HUES48 (cell line): ENCODE results near the gene MEAK7.

ENCODE experiments used
- H3K27ac ChIP-seq: one replicate; pipeline ENCODE4 v1.7.0; 2013; ENCODE audit warnings: low read depth, low read length, inconsistent platforms
- H3K27me3 ChIP-seq: 2 replicates; pipeline ENCODE4 v1.6.1; 2013; ENCODE audit warnings: mild to moderate bottlenecking, low read length; ENCODE audit not compliant: control insufficient read depth, insufficient read depth
- H3K36me3 ChIP-seq: 2 replicates; pipeline ENCODE4 v1.6.1; 2013; ENCODE audit warnings: low read length; ENCODE audit not compliant: control insufficient read depth, insufficient read depth
- H3K4me1 ChIP-seq: 2 replicates; pipeline ENCODE4 v1.6.1; 2013; ENCODE audit warnings: mild to moderate bottlenecking, low read length; ENCODE audit not compliant: control insufficient read depth, insufficient read depth
- H3K4me3 ChIP-seq: 2 replicates; pipeline ENCODE4 v1.5.1; 2013; ENCODE audit warnings: mild to moderate bottlenecking, low read depth, low read length
- H3K9ac ChIP-seq: 2 replicates; pipeline ENCODE4 v1.6.1; 2013; ENCODE audit warnings: mild to moderate bottlenecking, low read depth, low read length, moderate library complexity
- H3K9me3 ChIP-seq: 2 replicates; pipeline ENCODE4 v1.6.1; 2013; ENCODE audit warnings: low read length; ENCODE audit not compliant: control insufficient read depth, insufficient read depth

Gene MEAK7

GRCh38 chr16:84544031-84544773, 39.7 kb upstream of the MEAK7 start:
- peaks cover 9% of the 10 kb centered on the region; the same call in 1 of the 2 replicates for H3K4me1 ChIP-seq
- H3K9ac ChIP-seq: no peak overlapping the region
- no peaks in the 10 kb centered on the region for H3K9me3 ChIP-seq
- no peaks in the 10 kb centered on the region for H3K36me3 ChIP-seq
- H3K27me3 ChIP-seq: no peaks in the 10 kb centered on the region
- H3K27ac ChIP-seq: no peak overlapping the region
- H3K4me3 ChIP-seq: no peak overlapping the region

- Histone ChIP-seq H3K36me3 (no peaks in the 10 kb centered on the region), H3K9ac (no peak overlapping the region), H3K27ac (no peak overlapping the region), H3K9me3 (no peaks in the 10 kb centered on the region), H3K4me3 (no peak overlapping the region), H3K27me3 (no peaks in the 10 kb centered on the region), H3K4me1 (peaks cover 9% of the 10 kb centered on the region; the same call in 1 of the 2 replicates)
These were observed 38.8 kb upstream of the MEAK7 start for GRCh38 chr16:84543253-84543652.

- H3K36me3 ChIP-seq: no peaks in the 10 kb centered on the region
- H3K4me3 ChIP-seq: no peak overlapping the region
- H3K9me3 ChIP-seq: no peaks in the 10 kb centered on the region
- H3K4me1 ChIP-seq: peaks cover 6% of the 10 kb centered on the region; the same call in 1 of the 2 replicates
- H3K27me3 ChIP-seq: no peaks in the 10 kb centered on the region
- H3K27ac ChIP-seq: no peak overlapping the region
- H3K9ac ChIP-seq: no peak overlapping the region
These were observed 37.7 kb upstream of the MEAK7 start for GRCh38 chr16:84541999-84542817.

- no peak overlapping the region for H3K4me3 ChIP-seq
- no peak overlapping the region for H3K9ac ChIP-seq
- no peak overlapping the region for H3K27ac ChIP-seq
- H3K4me1 ChIP-seq: peaks cover 6% of the 10 kb centered on the region; the same call in 1 of the 2 replicates
- H3K36me3 ChIP-seq: no peaks in the 10 kb centered on the region
- H3K27me3 ChIP-seq: no peaks in the 10 kb centered on the region
- H3K9me3 ChIP-seq: no peaks in the 10 kb centered on the region
These were observed 35.7 kb upstream of the MEAK7 start for GRCh38 chr16:84540194-84540593.

- Histone ChIP-seq H3K27me3 (no peaks in the 10 kb centered on the region), H3K9me3 (no peaks in the 10 kb centered on the region), H3K27ac (no peak overlapping the region)
These were observed 33.9 kb upstream of the MEAK7 start for GRCh38 chr16:84538222-84538840.

GRCh38 chr16:84537491-84538151, 33.2 kb upstream of the MEAK7 start:
- H3K9me3 ChIP-seq: no peaks in the 10 kb centered on the region
- no peak overlapping the region for H3K27ac ChIP-seq
- H3K27me3 ChIP-seq: no peaks in the 10 kb centered on the region
- H3K4me1 ChIP-seq: peaks cover 18% of the 10 kb centered on the region
- no peak overlapping the region for H3K9ac ChIP-seq
- H3K36me3 ChIP-seq: no peaks in the 10 kb centered on the region
- H3K4me3 ChIP-seq: no peak overlapping the region

More at GRCh38 chr16:84538222-84538840, 33.9 kb upstream of the MEAK7 start:
- H3K4me1 ChIP-seq: peaks cover 12% of the 10 kb centered on the region; the same call in 1 of the 2 replicates
- H3K36me3 ChIP-seq: no peaks in the 10 kb centered on the region
- no peak overlapping the region for H3K4me3 ChIP-seq
- no peak overlapping the region for H3K9ac ChIP-seq

- H3K9ac ChIP-seq: no peak overlapping the region
These were observed 31.4 kb upstream of the MEAK7 start for GRCh38 chr16:84535851-84536250.

GRCh38 chr16:84535408-84535807, 30.9 kb upstream of the MEAK7 start:
- peaks cover 32% of the 10 kb centered on the region for H3K4me1 ChIP-seq
- H3K36me3 ChIP-seq: no peaks in the 10 kb centered on the region
- H3K9ac ChIP-seq: no peak overlapping the region
- H3K9me3 ChIP-seq: peaks cover under 1% of the 10 kb centered on the region; the same call in 1 of the 2 replicates
- peak overlapping the region; percentile 36 for H3K27ac ChIP-seq
- H3K4me3 ChIP-seq: no peak overlapping the region
- H3K27me3 ChIP-seq: no peaks in the 10 kb centered on the region

More at GRCh38 chr16:84535851-84536250, 31.4 kb upstream of the MEAK7 start:
- Histone ChIP-seq H3K9me3 (no peaks in the 10 kb centered on the region), H3K4me3 (no peak overlapping the region), H3K27me3 (no peaks in the 10 kb centered on the region), H3K27ac (no peak overlapping the region), H3K36me3 (no peaks in the 10 kb centered on the region), H3K4me1 (peaks cover 32% of the 10 kb centered on the region)

- peaks cover 32% of the 10 kb centered on the region for H3K4me1 ChIP-seq
These were observed 30.4 kb upstream of the MEAK7 start for GRCh38 chr16:84534815-84535214.

GRCh38 chr16:84532855-84533486, 28.5 kb upstream of the MEAK7 start:
- Histone ChIP-seq H3K4me1 (peaks cover 32% of the 10 kb centered on the region), H3K36me3 (no peaks in the 10 kb centered on the region), H3K4me3 (no peak overlapping the region), H3K27ac (peak overlapping the region; percentile 86), H3K9me3 (peaks cover 12% of the 10 kb centered on the region; the same call in 1 of the 2 replicates), H3K9ac (peak overlapping the region; percentile 12; the same call in 1 of the 2 replicates), H3K27me3 (no peaks in the 10 kb centered on the region)

More at GRCh38 chr16:84534815-84535214, 30.4 kb upstream of the MEAK7 start:
- peaks cover 6% of the 10 kb centered on the region; the same call in 1 of the 2 replicates for H3K9me3 ChIP-seq
- H3K9ac ChIP-seq: no peak overlapping the region
- H3K27ac ChIP-seq: no peak overlapping the region
- H3K36me3 ChIP-seq: no peaks in the 10 kb centered on the region
- no peak overlapping the region for H3K4me3 ChIP-seq
- no peaks in the 10 kb centered on the region for H3K27me3 ChIP-seq
